ENCODE measurements around the gene OR4S1.
"Not testable (repeated sequence)": the region's sequence is repeated elsewhere in the genome, so short reads cannot be mapped to it uniquely, and the experiment has no call there.

Gene OR4S1, protein sequence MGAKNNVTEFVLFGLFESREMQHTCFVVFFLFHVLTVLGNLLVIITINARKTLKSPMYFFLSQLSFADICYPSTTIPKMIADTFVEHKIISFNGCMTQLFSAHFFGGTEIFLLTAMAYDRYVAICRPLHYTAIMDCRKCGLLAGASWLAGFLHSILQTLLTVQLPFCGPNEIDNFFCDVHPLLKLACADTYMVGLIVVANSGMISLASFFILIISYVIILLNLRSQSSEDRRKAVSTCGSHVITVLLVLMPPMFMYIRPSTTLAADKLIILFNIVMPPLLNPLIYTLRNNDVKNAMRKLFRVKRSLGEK

DNA sequence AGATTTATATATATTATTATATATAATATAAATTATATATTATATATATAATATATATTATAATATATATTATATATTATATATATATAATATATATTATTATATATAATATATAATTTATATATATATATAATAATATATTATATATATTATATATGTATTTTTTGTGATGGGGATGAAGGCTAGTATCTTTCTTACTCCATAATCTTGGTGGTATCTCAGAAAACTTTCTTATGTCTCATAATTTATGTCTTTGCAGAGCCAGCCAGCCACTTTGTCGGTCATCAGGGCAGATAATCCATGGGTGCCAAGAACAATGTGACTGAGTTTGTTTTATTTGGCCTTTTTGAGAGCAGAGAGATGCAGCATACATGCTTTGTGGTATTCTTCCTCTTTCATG, at the start of gene OR4S1:
TSS of gene OR4S1 (plus strand) at position 301 of the 400 bp plus-strand sequence. CDS start at position 301, 0 bp downstream.
- H3K4me3 ChIP-seq (ENCODE audit: control insufficient read depth, low read depth, low read length): no peak within 1 kb of the TSS
- TF ChIP-seq, protein P1, sequence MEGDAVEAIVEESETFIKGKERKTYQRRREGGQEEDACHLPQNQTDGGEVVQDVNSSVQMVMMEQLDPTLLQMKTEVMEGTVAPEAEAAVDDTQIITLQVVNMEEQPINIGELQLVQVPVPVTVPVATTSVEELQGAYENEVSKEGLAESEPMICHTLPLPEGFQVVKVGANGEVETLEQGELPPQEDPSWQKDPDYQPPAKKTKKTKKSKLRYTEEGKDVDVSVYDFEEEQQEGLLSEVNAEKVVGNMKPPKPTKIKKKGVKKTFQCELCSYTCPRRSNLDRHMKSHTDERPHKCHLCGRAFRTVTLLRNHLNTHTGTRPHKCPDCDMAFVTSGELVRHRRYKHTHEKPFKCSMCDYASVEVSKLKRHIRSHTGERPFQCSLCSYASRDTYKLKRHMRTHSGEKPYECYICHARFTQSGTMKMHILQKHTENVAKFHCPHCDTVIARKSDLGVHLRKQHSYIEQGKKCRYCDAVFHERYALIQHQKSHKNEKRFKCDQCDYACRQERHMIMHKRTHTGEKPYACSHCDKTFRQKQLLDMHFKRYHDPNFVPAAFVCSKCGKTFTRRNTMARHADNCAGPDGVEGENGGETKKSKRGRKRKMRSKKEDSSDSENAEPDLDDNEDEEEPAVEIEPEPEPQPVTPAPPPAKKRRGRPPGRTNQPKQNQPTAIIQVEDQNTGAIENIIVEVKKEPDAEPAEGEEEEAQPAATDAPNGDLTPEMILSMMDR (conservative IDR thresholded peaks at IDR 0.05; ENCODE audit: control insufficient read depth, insufficient read depth, low read depth, low read length): no peak
- DNase-seq (ENCODE audit: low read depth): no peak

DNA sequence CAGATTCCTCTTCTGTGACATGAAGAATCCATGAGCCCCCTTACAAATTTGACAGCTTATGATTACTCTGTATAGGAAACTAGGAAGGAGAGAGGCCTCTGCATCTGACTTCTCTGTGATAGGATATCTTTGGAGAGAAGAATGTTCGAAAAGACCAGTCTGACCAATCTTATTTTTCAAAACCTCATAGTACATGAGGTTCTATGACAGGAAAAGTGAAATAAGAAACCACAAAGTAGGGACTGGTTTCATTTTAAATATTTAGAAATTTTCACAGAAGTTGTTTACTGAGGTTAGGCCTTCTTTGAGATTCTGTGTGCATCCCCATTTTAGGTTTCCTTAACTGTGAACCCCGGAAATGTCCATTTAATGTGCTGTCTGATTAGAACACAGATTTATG, 44.4 kb upstream of the OR4S1 start:
- DNase-seq (ENCODE audit: low read depth): no peak
- no peak overlapping the region for H3K4me3 ChIP-seq (ENCODE audit: control insufficient read depth, low read depth, low read length)

DNA sequence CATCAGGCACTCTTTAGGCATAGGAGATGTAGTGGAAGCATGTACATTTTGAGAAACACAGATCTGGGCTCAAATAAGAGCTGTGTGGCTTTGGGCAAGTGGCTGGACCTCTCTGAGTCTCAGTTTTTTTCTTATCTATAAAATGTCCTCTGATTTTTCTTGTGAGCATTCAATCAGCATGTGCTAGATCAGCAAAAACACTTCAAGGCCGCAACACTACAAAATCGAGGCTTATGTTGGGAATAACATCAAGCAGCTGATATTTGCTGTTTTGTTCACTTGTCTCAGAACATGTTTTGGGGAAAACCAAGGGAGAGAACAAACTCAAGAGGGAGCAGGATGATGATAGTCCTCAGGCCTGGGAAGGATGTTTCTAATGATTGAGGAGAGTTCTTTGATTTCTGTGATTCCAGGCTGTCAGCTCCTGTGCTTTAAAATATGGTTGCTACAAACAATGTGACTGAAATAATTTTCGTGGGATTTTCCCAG, 42.6 kb upstream of the OR4S1 start, which contains the start of gene OR4X1:
TSS of gene OR4X1 (plus strand) at position 439 of the 489 bp plus-strand sequence. CDS start at position 439, 0 bp downstream.
- H3K4me3 ChIP-seq (ENCODE audit: control insufficient read depth, low read depth, low read length): no peak within 1 kb of the TSS
- no peak for DNase-seq (ENCODE audit: low read depth)
- TF ChIP-seq, protein P1 (conservative IDR thresholded peaks at IDR 0.05; ENCODE audit: control insufficient read depth, insufficient read depth, low read depth, low read length): no peak

More for the DNA sequence above, 44.4 kb upstream of the OR4S1 start:
- TF ChIP-seq, protein P1 (conservative IDR thresholded peaks at IDR 0.05; ENCODE audit: control insufficient read depth, insufficient read depth, low read depth, low read length): no peak

DNA sequence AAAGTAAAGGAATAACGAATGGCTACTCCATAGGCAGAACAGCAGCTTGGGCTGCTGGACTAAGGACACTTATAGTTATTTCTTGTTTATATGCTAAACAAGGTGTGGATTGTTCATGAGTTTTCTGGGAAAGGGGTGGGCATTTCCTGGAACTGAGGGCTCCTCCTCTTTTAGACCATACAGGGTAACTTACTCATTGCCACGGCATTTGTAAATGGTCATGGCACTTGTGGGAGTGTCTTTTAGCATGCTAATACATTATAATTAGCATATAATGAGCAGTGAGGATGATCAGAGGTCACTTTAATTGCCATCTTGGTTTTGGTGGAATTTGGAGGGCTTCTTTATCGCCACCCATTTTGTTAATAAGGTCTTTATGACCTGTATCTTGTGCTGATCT, 35.4 kb upstream of the OR4S1 start:
- no peak for DNase-seq (ENCODE audit: low read depth)
- no peak overlapping the region for H3K4me3 ChIP-seq (ENCODE audit: control insufficient read depth, low read depth, low read length)
- TF ChIP-seq, protein P1 (conservative IDR thresholded peaks at IDR 0.05; ENCODE audit: control insufficient read depth, insufficient read depth, low read depth, low read length): no peak

DNA sequence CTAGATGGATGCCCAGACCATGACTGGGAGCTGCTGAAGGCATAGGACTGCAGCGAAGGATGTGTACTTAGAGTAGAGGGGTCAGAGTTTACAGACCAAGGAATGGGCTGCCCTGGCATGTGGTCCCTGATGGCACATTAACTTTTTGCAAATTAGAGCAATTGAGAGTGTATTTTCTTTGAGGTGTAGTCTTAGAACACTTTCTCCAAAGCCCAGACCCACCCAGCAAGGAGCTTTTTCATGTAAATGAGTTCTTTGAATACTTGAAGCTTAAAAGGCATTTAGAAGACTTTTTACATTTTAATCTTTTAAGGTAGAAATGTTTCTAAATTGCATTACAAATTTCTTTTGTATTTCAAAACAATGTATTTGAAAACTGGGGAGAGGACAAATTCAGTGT, 33.4 kb upstream of the OR4S1 start:
- TF ChIP-seq, protein P1 (conservative IDR thresholded peaks at IDR 0.05; ENCODE audit: control insufficient read depth, insufficient read depth, low read depth, low read length): no peak
- H3K4me3 ChIP-seq (ENCODE audit: control insufficient read depth, low read depth, low read length): no peak overlapping the region
- no peak for DNase-seq (ENCODE audit: low read depth)

DNA sequence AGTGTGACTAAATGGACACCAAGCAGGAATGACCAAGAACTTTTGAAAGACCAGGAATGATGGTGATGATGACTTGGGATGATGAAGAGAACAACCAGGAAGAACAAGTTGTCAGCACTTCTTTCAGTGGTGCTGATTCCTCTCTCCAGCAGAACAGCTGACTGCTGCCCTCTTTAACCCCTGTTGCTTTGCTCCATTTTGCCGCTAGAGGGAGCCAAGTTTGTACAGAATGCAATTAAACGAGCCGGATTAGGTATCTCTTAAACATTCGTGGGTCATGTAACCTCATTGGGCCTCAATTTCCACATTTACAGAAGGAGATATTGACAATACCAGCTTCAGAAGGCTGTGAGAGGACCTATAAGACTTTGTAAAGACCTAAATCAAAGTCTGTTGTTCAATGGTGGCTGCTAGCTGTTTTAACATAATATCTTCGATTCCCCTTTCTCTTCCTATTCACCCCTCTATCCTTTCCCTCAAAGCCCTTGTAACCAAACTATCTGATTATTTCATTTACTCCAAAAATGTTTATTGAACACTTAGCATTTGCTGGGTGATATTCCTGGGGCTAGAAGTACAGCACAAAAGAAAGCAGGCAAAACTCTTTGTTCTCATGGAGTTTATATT, 1.9 kb downstream of the OR4S1 start:
- peak; percentile 50 for DNase-seq (ENCODE audit: low read depth)
- no peak overlapping the region for H3K4me3 ChIP-seq (ENCODE audit: control insufficient read depth, low read depth, low read length)
- TF ChIP-seq, protein P1 (conservative IDR thresholded peaks at IDR 0.05; ENCODE audit: control insufficient read depth, insufficient read depth, low read depth, low read length): peak; percentile 86

DNA sequence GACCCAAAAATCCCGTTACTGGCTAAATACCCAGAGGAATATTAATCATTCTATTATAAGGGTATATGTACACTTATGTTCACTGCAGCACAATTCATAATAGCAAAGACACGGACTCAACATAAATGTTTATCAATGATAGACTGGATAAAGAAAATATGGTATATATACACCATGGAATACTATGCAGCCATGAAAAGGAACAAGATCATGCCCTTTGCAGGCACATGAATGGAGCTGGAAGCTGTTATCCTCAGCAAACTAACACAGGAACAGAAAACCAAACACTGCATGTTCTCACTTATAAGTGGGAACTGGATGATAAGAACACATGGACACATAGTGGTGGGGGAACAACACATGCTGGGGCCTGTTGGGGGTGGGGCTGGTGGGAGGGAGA, 7.6 kb downstream of the OR4S1 start:
- not testable (repeated sequence) for DNase-seq (ENCODE audit: low read depth); H3K4me3 ChIP-seq (ENCODE audit: control insufficient read depth, low read depth, low read length)

DNA sequence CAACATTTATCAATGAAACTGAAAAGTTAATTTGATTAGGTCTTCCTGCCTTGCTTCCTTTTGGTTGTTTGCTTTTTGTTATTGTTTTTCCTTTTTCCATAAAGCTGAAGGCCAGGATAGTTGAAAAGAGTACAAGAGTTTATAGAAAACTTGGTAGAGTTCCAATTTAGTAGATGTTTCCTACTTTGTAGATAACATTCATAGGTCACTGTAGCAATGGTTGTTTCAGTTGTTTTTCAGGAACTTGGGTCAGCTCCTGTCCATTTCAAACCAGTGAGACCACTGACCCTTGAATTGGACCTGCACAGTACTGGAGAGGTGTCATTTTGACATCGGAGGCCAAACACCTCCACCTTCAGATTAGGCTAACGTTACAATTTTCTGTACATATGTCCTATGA, 13.8 kb downstream of the OR4S1 start:
- not testable (repeated sequence) for DNase-seq (ENCODE audit: low read depth); H3K4me3 ChIP-seq (ENCODE audit: control insufficient read depth, low read depth, low read length)

DNA sequence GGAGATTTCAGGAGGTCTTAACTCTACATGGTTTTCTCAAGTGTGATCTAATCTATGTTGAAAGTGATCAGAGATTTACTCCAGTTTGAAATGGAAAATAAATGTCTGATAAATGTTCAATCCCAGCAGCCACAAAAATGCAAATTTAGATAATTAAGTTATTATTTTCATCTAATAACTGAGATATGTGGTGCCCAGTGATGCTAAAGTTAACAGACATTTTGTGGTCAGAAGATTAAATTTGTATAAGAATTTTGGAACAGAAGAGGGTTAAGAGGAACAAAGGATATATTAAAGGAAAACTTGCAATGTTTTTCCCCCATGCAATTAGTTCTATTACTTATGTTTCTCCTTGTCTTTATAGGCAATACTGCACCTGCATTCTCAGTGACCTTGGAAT, 18.6 kb downstream of the OR4S1 start, which contains the start of gene OR4C3:
TSS of gene OR4C3 (plus strand) at position 301 of the 400 bp plus-strand sequence. CDS start 102 bp downstream, outside the sequence.
- DNase-seq (ENCODE audit: low read depth); H3K4me3 ChIP-seq (ENCODE audit: control insufficient read depth, low read depth, low read length): not testable (repeated sequence)
